ENCODE data around the gene MLPH. TPM values are rescaled to one million over a fixed set of nuclear protein-coding genes. Genes with fewer than 3 reads are reported as not detected.

The MLPH gene
- total RNA-seq, 1 donor from 2014 or later, result not detected

- Mint-ChIP-seq H3K4me1 (ENCODE audit: low read depth) (no peaks in the 10 kb centered on the region), H3K27ac (no peak overlapping the region), H3K4me3 (no peak overlapping the region), H3K36me3 (ENCODE audit: low read depth) (no peaks in the 10 kb centered on the region), H3K27me3 (ENCODE audit: insufficient read depth) (no peaks in the 10 kb centered on the region), H3K9me3 (no peaks in the 10 kb centered on the region)
- intact Hi-C loops (cut with micrococcal nuclease), result no loop called here
- no peak for DNase-seq (ENCODE audit: low spot score)
These were observed 91.2 kb downstream of the MLPH start for GRCh38 chr2:237577956-237578870.

- H3K4me1 Mint-ChIP-seq (ENCODE audit: low read depth), result no peaks in the 10 kb centered on the region
- H3K36me3 Mint-ChIP-seq (ENCODE audit: low read depth), result no peaks in the 10 kb centered on the region
- H3K27ac Mint-ChIP-seq, result no peak overlapping the region
- DNase-seq (ENCODE audit: low spot score), result no peak
- no peak overlapping the region for H3K4me3 Mint-ChIP-seq
- H3K27me3 Mint-ChIP-seq (ENCODE audit: insufficient read depth), result no peaks in the 10 kb centered on the region
- intact Hi-C loops (cut with micrococcal nuclease), result loop anchor here (1.0 to 5.0 kb wide), 3 partner anchors 91 to 193 kb away; no protein-coding TSS in a partner anchor
- no peaks in the 10 kb centered on the region for H3K9me3 Mint-ChIP-seq
These were observed 94.3 kb downstream of the MLPH start for GRCh38 chr2:237581326-237581725.

GRCh38 chr2:237581751-237582746 lies 95.0 kb downstream of the MLPH start:
- Mint-ChIP-seq H3K9me3 (no peaks in the 10 kb centered on the region), H3K36me3 (ENCODE audit: low read depth) (no peaks in the 10 kb centered on the region), H3K27me3 (ENCODE audit: insufficient read depth) (peaks cover 4% of the 10 kb centered on the region), H3K4me1 (ENCODE audit: low read depth) (no peaks in the 10 kb centered on the region), H3K27ac (no peak overlapping the region), H3K4me3 (no peak overlapping the region)
- intact Hi-C loops (cut with micrococcal nuclease), result loop anchor here (1.0 to 5.0 kb wide), 3 partner anchors 90 to 192 kb away; no protein-coding TSS in a partner anchor
- no peak for DNase-seq (ENCODE audit: low spot score)

DNA sequence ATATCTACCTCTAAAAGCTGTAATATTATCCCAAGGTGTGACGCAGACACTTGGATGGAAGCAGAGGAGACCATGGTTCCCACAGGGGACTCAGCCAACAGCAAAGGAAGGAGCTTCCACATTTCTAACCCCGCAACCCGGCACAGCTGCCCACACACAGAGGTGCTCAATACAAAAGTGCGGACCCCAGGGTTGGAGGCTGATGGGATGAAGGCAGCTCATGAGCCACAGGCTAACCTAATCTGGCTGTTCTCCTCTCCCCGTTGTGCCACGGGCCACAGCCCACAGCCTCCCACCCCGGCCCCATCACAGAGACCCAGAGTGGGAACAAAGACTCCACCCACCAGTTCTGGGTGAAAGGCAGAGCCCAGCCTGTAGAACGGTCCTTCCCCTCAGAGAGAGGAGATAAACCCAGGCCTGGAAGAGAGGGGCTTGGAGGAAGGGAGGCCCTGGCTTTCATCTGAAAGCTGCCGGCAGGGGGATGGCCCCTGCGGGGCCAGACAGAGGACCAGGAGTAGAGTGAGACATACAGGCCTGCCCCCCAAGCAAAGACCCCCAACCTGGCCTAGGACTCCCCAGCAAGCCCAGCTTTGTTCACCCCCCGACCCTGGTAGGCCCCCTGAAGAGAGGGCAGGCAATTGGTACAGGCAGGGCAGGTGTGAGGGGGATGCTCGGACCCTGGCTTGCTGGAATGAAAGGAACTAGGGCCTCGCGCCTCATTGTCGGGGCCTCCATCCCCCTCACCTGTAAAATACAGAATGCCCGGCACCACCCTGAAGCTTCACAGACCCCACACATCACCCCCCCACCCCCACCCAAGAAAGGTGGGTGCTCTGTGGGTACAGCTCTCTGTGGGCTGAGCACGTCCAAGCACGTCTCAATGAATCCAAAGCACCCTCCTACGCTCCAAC lies 96.6 kb downstream of the MLPH start:
- Mint-ChIP-seq H3K9me3 (no peaks in the 10 kb centered on the region), H3K27ac (no peak overlapping the region), H3K4me1 (ENCODE audit: low read depth) (no peaks in the 10 kb centered on the region), H3K4me3 (no peak overlapping the region), H3K27me3 (ENCODE audit: insufficient read depth) (peaks cover 6% of the 10 kb centered on the region), H3K36me3 (ENCODE audit: low read depth) (no peaks in the 10 kb centered on the region)
- intact Hi-C loops (cut with micrococcal nuclease), result loop anchor here (5.0 kb wide), 1 partner anchor 89 kb away; no protein-coding TSS in a partner anchor
- no peak for DNase-seq (ENCODE audit: low spot score)

DNA sequence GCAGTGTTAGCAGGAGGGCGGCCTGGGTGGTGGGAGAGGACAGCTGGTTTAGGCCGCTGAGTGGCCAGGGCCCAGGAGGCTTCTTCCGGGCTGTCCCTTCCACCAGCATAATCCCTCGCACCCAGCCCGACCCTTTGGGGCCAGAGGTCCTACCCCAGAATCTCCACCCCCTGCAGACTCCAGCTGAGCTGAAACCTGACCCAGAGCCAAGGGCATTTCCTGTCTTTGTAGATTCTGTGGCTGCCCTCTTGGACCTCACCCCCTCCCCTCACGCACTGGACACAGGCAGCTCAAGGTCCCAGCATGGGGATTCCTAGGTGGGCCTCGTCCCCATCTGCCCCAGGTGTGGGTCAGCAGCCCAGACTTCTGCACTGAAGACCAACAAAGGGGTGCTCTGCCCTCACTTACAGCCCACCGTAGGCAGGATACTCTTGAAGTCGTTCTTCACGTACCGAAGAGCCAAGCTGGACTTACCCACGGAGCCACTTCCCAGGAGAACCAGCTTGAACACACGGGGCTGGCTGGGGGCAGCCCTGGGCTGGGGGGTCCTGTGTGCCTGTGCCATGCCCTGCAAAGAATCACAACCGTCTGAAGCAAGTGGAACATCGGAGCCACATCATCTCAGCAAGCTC lies 98.7 kb downstream of the MLPH start:
- Mint-ChIP-seq H3K9me3 (no peaks in the 10 kb centered on the region), H3K4me1 (ENCODE audit: low read depth) (no peaks in the 10 kb centered on the region), H3K27ac (no peak overlapping the region), H3K36me3 (ENCODE audit: low read depth) (no peaks in the 10 kb centered on the region), H3K4me3 (no peak overlapping the region), H3K27me3 (ENCODE audit: insufficient read depth) (peaks cover 9% of the 10 kb centered on the region)
- intact Hi-C loops (cut with micrococcal nuclease), result no loop called here
- no peak for DNase-seq (ENCODE audit: low spot score)

DNA sequence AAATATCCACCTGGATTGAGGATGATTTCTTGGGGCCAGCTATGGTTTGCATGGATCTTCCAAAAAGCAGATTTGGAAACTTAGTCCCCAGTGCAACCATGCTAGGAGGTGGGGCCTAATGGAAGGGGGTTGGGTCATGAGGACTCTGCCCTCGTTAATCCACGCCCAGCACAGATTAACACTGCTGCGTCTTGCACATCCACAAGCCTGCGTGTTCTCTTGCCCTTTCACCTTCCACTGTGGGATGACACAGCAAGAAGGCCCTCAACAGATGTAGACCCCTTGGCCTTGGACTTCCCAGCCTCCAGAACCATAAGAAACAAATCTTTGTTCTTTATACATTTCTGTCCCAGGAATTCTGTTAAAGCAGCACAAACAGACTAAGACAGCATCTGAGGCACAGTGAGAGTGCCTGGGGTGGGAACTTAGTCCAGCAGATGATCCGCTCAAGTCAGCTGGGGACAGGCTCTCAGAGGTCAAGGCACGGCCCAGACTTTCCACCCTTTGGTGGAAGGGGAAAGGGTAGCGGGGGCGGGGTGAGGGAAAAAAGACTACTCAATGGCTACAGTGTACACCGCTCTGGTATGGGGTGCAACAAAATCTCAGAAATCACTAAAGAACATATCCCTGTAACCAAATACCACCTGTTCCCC lies 101.1 kb downstream of the MLPH start:
- H3K4me3 Mint-ChIP-seq, result no peak overlapping the region
- H3K27me3 Mint-ChIP-seq (ENCODE audit: insufficient read depth), result peaks cover 9% of the 10 kb centered on the region
- no peaks in the 10 kb centered on the region for H3K9me3 Mint-ChIP-seq
- peaks cover 8% of the 10 kb centered on the region for H3K4me1 Mint-ChIP-seq (ENCODE audit: low read depth)
- no peak for DNase-seq (ENCODE audit: low spot score)
- intact Hi-C loops (cut with micrococcal nuclease), result no loop called here
- H3K27ac Mint-ChIP-seq, result no peak overlapping the region
- H3K36me3 Mint-ChIP-seq (ENCODE audit: low read depth), result no peaks in the 10 kb centered on the region

DNA sequence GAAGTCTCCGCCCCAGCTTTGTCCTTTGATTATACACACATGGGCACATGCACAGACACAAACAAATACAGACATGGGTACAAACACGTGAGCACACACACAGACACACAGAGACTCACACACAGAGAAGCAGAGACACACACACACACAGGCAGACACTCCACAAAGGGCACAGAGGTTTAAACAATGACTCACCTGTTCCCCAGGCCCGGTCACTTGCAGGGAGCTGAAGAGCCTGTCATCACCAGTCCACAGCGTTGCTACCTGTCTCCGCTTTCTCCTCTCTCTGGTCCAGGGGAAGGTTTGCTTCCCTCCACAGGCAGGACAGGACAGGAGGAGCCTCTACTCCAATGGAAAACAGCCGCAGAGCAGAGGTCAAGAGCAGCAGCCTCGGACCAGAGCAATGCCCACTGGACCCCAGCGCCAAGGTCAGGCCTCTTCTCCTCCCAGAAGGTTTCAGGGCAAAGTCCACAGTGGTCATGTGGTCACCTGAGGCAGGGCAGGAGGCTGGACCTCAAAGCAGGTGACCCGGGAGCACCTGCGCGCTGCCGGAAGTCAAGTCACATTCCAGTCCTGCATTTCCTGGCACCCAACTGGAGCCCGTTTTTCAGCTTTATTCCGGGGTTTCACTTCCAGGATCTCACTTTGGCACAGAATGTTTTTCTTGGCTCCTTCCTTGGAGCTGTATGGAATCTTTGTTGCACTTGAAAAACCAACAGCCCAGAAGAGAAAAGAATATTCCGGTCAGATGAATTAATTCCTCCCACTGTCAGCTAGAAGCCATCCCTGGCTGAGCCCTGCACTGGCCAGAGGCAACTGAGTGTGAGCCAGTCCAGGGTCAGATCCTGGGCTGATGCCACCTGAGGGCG lies 103.5 kb downstream of the MLPH start, which contains the start of gene RAB17:
RAB17 (minus strand) TSS at position 463 of the 869 bp plus-strand sequence. CDS start 4,580 bp downstream, outside the sequence.
- Mint-ChIP-seq H3K27me3 (ENCODE audit: insufficient read depth) (peaks cover 9% of the 10 kb centered on the region), H3K9me3 (no peaks in the 10 kb centered on the region), H3K27ac (no peak within 1 kb of the TSS), H3K4me3 (no peak within 1 kb of the TSS), H3K4me1 (ENCODE audit: low read depth) (peaks cover 8% of the 10 kb centered on the region), H3K36me3 (ENCODE audit: low read depth) (no peaks in the 10 kb centered on the region)
- DNase-seq (ENCODE audit: low spot score), result no peak
- intact Hi-C loops (cut with micrococcal nuclease), result no loop called here

GRCh38 chr2:237591141-237591881 lies 104.3 kb downstream of the MLPH start:
- H3K36me3 Mint-ChIP-seq (ENCODE audit: low read depth), result no peaks in the 10 kb centered on the region
- H3K27me3 Mint-ChIP-seq (ENCODE audit: insufficient read depth), result peaks cover 9% of the 10 kb centered on the region
- intact Hi-C loops (cut with micrococcal nuclease), result no loop called here
- no peaks in the 10 kb centered on the region for H3K9me3 Mint-ChIP-seq
- peaks cover 8% of the 10 kb centered on the region for H3K4me1 Mint-ChIP-seq (ENCODE audit: low read depth)
- no peak overlapping the region for H3K27ac Mint-ChIP-seq
- no peak overlapping the region for H3K4me3 Mint-ChIP-seq
- no peak for DNase-seq (ENCODE audit: low spot score)

DNA sequence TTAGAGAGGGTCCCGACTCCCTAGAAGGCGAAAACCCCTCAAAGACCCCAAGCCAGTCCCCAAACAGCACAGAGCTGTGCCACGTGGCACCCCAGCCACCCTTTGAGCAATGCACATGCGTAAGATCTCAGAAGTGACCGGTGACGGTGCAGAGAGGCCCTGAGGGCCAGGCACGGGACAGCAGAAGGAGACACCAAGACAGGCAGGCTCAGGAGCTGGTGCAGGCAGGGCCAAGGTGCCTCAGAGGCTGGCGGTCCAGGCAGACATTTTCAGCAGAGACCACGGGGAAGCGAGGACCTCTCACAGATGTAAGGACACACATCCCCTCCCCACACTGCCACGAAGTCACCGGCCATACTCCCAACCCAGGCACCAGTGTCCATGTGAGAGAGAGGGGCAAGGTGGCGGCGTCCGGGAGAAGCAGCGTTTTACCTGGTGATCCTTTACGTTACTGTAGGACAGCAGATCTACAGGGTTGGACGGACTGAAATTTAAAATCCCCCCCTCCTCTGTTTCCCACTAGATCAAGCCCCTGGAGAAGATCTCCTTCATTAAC lies 105.5 kb downstream of the MLPH start:
- H3K36me3 Mint-ChIP-seq (ENCODE audit: low read depth), result no peaks in the 10 kb centered on the region
- peaks cover 4% of the 10 kb centered on the region for H3K27me3 Mint-ChIP-seq (ENCODE audit: insufficient read depth)
- H3K27ac Mint-ChIP-seq, result no peak overlapping the region
- DNase-seq (ENCODE audit: low spot score), result no peak
- no peak overlapping the region for H3K4me3 Mint-ChIP-seq
- intact Hi-C loops (cut with micrococcal nuclease), result no loop called here
- H3K4me1 Mint-ChIP-seq (ENCODE audit: low read depth), result peaks cover 8% of the 10 kb centered on the region
- H3K9me3 Mint-ChIP-seq, result no peaks in the 10 kb centered on the region

- peaks cover 8% of the 10 kb centered on the region for H3K4me1 Mint-ChIP-seq (ENCODE audit: low read depth)
- intact Hi-C loops (cut with micrococcal nuclease), result no loop called here
- H3K4me3 Mint-ChIP-seq, result no peak overlapping the region
- H3K27me3 Mint-ChIP-seq (ENCODE audit: insufficient read depth), result peaks cover 4% of the 10 kb centered on the region
- H3K36me3 Mint-ChIP-seq (ENCODE audit: low read depth), result no peaks in the 10 kb centered on the region
- no peak for DNase-seq (ENCODE audit: low spot score)
- H3K27ac Mint-ChIP-seq, result no peak overlapping the region
- no peaks in the 10 kb centered on the region for H3K9me3 Mint-ChIP-seq
These were observed 106.0 kb downstream of the MLPH start for GRCh38 chr2:237593036-237593435.

All from activated T-helper 1 cell treated with anti-CD3 and anti-CD28 coated beads, Interleukin-12 subunit alpha, Interleukin-12 subunit beta, Interleukin-2, Interleukin-4 antibody, amounts not matched to agents 30 ng/mL and 10 ng/mL and 1 ng/mL, durations not matched to agents 14 hours and 24 hours and 36 hours (primary cell).